T47D (cell line): ENCODE results near the gene SMCHD1.
"Not testable (repeated sequence)": the region's sequence is repeated elsewhere in the genome, so short reads cannot be mapped to it uniquely, and the experiment has no call there.

Source experiments
- DNase-seq, 2 experiments: peaks; one replicate each; pipeline versions ENCODE4 v3.0.0 to v3.0.0-alpha.2; 2011 to 2012; ENCODE audit warnings: low read depth in 1 of 2, low spot score in 1 of 2
- JUND ChIP-seq: IDR thresholded peaks from 2 replicates; pipeline ENCODE4 v1.6.1; 2012; ENCODE audit warnings: low read depth
- in situ Hi-C: cut with HindIII; loops from 2 replicates; pipeline ENCODE4 v1.10.0; 2016; ENCODE audit warnings: low sequenced_read_pairs, low pct_unique_long_range_greater_than_20kb

SMCHD1 gene

GRCh38 chr18:2672872-2673271 is 17.3 kb downstream of the SMCHD1 start:
- in situ Hi-C loops: no loop called here
- no peak for TF ChIP-seq JUND
- DNase-seq: no peak

- in situ Hi-C loops, DNase-seq: not testable (repeated sequence)
These were observed 23.4 kb downstream of the SMCHD1 start for GRCh38 chr18:2678933-2679332.

- TF ChIP-seq JUND: no peak
- in situ Hi-C loops: no loop called here
- no peak for DNase-seq
These were observed 24.8 kb downstream of the SMCHD1 start for GRCh38 chr18:2680216-2680792.

GRCh38 chr18:2681993-2682603 is 26.6 kb downstream of the SMCHD1 start:
- in situ Hi-C loops: no loop called here
- TF ChIP-seq JUND: no peak
- DNase-seq: no peak

GRCh38 chr18:2683055-2683454 is 27.5 kb downstream of the SMCHD1 start:
- TF ChIP-seq JUND: no peak
- no peak for DNase-seq
- in situ Hi-C loops: no loop called here

DNA sequence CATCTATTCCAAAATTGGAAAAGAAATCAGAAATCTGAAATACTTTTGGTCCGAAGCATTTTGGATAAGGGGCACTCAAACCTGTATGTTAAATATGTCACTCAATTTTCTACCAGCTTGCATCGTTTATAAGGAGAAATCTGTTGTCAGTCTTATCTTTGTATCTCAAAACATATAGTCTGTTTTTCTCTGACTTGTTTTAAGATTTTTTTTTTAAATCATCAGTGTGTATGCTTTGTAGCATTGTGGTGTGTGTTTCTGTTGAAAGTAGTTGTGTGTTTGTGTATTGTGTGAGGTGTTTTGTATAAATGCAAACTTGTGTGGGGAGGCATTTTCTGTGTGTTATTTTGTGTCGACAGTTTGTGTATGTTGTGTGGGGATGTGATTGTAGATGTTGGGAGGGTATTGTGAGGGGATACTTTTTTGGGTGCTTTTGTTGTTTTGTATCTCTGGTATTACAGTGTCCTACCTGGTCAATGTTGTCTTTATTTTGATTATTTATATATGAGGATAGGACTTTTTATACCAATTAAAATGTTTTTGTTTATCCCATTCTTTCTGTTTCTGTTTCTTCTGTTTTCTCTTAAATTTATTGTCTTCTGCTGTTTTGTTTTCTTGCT is 30.9 kb downstream of the SMCHD1 start:
- in situ Hi-C loops: no loop called here
- peak in 1 of 2 experiments; percentile 0 for DNase-seq
- no peak for TF ChIP-seq JUND

GRCh38 chr18:2687390-2688001 is 32.0 kb downstream of the SMCHD1 start:
- DNase-seq: no peak
- in situ Hi-C loops: no loop called here
- no peak for TF ChIP-seq JUND

- no peak for TF ChIP-seq JUND
- DNase-seq: no peak
- in situ Hi-C loops: no loop called here
These were observed 37.0 kb downstream of the SMCHD1 start for GRCh38 chr18:2692508-2692907.

GRCh38 chr18:2697184-2697583 is 41.7 kb downstream of the SMCHD1 start:
- no peak for DNase-seq
- in situ Hi-C loops: no loop called here
- no peak for TF ChIP-seq JUND

DNA sequence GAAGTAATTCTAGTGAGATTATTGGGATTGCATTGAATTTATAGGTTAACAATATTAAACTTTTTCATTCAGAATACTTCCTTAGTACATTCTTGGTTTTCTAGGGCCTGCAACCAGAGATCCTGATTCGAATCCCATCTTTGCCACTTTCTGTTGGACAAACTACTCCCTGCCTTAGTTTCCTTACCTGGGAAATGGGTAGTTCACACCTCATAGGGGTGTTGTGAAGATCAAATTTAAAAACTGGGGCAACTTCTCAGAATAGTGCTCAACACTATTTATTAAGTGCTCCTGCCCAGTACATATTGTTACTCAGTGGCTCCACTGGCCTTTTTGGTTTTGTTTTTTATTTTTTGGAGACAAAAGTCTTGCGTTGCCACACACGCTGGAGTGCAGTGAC is 43.5 kb downstream of the SMCHD1 start:
- TF ChIP-seq JUND: no peak
- no peak for DNase-seq
- in situ Hi-C loops: no loop called here

- DNase-seq: no peak
- in situ Hi-C loops: no loop called here
These were observed 49.0 kb downstream of the SMCHD1 start for GRCh38 chr18:2704541-2704940.

GRCh38 chr18:2706903-2707302 is 51.4 kb downstream of the SMCHD1 start:
- no peak for TF ChIP-seq JUND
- no peak for DNase-seq
- in situ Hi-C loops: no loop called here

More at GRCh38 chr18:2704541-2704940, 49.0 kb downstream of the SMCHD1 start:
- TF ChIP-seq JUND: no peak

GRCh38 chr18:2707551-2708168 is 52.1 kb downstream of the SMCHD1 start:
- no peak for TF ChIP-seq JUND
- no peak for DNase-seq
- in situ Hi-C loops: no loop called here
